ENCODE measurements around the gene PVALEF.

DNA sequence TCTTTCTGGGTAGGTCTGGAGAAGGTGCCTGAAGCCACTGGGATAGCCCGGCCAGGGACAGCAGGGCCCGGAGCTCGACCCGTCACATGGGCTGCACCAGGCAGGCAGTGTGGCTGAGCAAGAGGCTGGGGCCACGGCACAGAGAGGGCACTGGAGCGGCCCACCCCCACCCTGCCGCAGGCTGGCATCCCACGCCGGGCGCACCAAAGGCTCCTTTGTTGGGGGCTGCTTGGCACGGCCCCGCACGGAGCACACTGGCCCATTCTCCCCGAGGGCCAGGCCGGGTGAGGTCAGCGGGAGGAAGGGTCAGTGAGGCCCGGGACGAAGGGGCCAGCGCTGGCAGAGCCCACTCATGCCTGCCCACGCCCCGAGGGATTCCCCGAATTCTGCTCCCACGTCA lies 36.5 kb upstream of the PVALEF start:
- TF ChIP-seq, protein P1, sequence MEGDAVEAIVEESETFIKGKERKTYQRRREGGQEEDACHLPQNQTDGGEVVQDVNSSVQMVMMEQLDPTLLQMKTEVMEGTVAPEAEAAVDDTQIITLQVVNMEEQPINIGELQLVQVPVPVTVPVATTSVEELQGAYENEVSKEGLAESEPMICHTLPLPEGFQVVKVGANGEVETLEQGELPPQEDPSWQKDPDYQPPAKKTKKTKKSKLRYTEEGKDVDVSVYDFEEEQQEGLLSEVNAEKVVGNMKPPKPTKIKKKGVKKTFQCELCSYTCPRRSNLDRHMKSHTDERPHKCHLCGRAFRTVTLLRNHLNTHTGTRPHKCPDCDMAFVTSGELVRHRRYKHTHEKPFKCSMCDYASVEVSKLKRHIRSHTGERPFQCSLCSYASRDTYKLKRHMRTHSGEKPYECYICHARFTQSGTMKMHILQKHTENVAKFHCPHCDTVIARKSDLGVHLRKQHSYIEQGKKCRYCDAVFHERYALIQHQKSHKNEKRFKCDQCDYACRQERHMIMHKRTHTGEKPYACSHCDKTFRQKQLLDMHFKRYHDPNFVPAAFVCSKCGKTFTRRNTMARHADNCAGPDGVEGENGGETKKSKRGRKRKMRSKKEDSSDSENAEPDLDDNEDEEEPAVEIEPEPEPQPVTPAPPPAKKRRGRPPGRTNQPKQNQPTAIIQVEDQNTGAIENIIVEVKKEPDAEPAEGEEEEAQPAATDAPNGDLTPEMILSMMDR (IDR thresholded peaks at IDR 0.05) = no peak
- TF ChIP-seq ZFX (IDR thresholded peaks at IDR 0.05; ENCODE audit: borderline replicate concordance) = no peak
